GM12891 (cell line): ENCODE results near the gene CRISPLD2.
"Not testable (repeated sequence)": the region's sequence is repeated elsewhere in the genome, so short reads cannot be mapped to it uniquely, and the experiment has no call there.

ENCODE experiments used
- DNase-seq: peaks from one replicate; pipeline ENCODE4 v3.0.0; 2011; ENCODE audit warnings: low spot score; ENCODE audit not compliant: insufficient read length
- FAIRE-seq: peaks from 2 replicates; lab custom pipeline; 2011; peaks lifted over from hg19 to GRCh38; lab: Jason Lieb, UNC
- PAX5 ChIP-seq: IDR thresholded peaks from 2 replicates; pipeline ENCODE4 v1.6.1; 2011; ENCODE audit warnings: low read length, moderate library complexity, mild to moderate bottlenecking; ENCODE audit not compliant: insufficient read depth, severe bottlenecking
- POLR2A ChIP-seq: IDR thresholded peaks from 2 replicates; pipeline ENCODE4 v1.6.1; 2011; ENCODE audit warnings: low read depth, low read length, control low read depth
- POLR2AphosphoS5 ChIP-seq: IDR thresholded peaks from 2 replicates; pipeline ENCODE4 v1.6.1; 2011; ENCODE audit warnings: low read depth, low read length, control low read depth
- POU2F2 ChIP-seq: IDR thresholded peaks from 2 replicates; pipeline ENCODE4 v1.6.1; 2011; ENCODE audit warnings: low read depth, mild to moderate bottlenecking, control low read depth, low read length, moderate library complexity
- SPI1 ChIP-seq: IDR thresholded peaks from 2 replicates; pipeline ENCODE4 v1.6.1; 2011; ENCODE audit warnings: low read depth, low read length, control low read depth
- TAF1 ChIP-seq: IDR thresholded peaks from 2 replicates; pipeline ENCODE4 v1.6.1; 2011; ENCODE audit warnings: low read depth, low read length, control low read depth

CRISPLD2 gene

DNA sequence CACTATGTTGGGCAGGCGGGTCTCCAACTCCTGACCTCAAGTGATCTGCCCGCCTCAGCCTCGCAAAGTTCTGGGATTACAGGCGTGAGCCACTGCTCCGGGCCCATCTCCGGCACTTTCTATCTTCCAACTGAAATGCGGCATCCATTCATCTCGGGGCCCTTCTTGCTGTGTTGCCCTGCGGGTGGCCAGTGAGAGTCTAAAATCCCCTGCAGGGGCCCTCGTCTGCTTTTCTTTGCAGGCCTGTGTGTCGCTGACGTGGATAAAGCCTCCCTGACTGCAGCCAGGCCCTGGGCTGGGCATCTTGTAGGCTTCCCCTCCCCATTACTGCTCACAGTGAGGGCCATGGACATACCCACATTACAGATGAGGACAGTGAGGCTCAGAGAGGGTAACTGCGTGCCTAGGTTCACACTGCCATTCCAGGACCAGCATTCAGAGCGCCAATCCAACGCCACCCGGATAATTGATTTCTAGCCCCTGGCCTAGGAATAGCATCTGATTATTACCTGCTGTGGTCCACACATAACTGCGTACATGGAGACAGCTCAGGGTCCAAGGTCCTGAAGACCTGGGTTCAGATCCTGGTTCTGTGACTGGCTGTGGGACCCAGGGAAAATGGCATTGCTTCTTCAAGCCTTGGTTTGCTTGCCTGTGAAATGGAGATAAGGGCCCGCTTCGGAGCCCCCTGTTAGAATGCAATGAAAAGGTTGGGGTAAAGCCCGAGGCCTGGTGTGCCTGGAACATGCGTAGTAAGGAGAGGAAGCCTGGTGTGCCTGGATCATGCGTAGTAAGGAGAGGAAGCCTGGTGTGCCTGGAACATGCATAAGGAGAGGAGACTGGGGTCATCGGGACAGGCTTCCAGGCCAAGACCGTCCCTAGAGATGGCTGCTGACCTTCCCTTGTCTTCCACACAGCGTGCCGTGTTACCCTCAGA lies 25.0 kb downstream of the CRISPLD2 start:
- FAIRE-seq (no peak), DNase-seq (no peak)
- TF ChIP-seq SPI1 (no peak), POU2F2 (no peak), POLR2A (no peak), PAX5 (no peak), POLR2AphosphoS5 (no peak), TAF1 (no peak)

DNA sequence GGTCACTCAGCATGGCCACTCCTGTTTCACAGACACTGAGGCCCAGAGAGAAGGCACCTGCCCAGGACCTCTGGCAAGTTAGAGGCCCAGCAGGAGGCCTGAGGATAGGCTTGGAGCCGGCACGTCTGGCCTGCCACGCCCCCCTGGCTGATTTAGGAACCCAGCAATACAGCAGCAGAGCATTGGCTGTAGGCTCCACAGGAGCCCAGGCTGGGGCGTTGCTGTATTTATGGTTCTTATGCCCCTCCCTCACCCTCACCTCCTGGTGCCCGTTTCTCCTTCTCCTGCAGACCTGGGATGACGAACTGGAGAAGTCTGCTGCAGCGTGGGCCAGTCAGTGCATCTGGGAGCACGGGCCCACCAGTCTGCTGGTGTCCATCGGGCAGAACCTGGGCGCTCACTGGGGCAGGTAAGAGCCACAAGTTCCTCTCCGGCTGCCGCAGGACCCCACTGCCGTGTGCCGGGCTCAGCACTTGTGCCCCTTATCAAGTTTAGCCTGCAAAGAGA lies 25.8 kb downstream of the CRISPLD2 start:
- DNase-seq: no peak
- no peak for FAIRE-seq
- TF ChIP-seq POLR2A (no peak), POU2F2 (no peak), TAF1 (no peak), PAX5 (no peak), SPI1 (no peak), POLR2AphosphoS5 (no peak)

DNA sequence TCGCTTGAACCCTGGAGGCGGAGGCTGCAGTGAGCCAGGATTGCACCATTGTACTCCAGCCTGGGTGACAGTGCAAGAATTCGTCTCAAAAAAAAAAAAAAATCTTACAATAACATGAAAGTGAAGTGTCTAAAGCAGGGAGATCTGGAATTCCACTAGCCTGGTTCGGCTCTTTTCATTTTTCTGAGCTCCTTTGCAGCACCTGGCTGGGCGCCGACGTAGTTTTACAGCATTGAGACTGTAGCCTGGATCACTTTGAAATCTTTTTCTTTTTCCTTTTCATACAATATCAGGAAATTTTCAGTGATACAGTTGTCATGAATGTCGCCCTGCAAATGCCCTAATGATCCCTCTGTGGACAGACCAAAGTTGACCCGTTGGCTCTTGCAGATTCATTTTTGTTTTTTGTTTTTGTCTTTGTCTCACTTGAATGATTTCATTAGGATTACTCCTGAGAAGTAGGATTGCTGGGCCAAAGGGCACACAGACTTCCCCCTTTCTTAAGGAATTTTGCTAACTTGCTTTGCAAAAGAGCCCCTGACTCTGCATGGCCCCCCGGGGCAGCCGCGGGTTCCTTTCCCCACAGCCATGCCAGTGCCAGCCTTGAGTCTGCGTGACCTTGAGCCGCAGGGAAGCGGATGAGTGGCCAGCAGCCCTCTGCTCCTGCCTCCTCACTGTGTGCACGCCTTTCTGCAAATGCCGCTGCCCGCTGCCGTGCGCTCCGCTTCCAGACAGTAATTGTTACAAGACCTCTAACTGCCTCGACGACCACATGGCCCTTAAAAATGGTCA lies 28.0 kb downstream of the CRISPLD2 start:
- DNase-seq (no peak), FAIRE-seq (no peak)
- TF ChIP-seq POU2F2 (no peak), POLR2A (no peak), POLR2AphosphoS5 (no peak), PAX5 (no peak), TAF1 (no peak), SPI1 (no peak)

DNA sequence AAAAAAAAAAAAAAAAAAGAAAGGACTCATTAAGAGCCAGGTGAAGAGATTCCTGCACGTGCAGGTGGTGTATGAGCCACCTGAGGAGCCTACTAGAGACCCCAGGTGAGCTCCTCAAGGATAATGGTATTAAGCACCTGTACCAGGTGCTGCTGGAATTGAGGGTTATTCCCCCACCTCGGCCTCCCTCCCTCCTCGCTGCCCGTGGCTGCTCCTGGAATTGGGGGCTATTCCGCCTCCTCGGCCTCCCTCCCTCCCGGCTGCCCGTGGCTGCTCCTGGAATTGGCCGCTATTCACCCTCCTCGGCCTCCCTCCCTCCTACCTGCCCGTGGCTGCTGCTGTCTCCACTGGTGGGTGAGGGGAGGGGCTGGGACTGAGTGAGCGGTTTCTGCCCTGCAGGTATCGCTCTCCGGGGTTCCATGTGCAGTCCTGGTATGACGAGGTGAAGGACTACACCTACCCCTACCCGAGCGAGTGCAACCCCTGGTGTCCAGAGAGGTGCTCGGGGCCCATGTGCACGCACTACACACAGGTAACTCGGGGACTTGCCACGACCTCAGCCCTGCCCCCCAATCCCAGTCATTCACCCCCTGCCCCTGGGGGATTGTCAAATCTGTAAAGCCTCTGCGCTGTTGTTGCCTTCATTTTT lies 29.3 kb downstream of the CRISPLD2 start:
- DNase-seq: no peak
- FAIRE-seq: no peak
- no peak for TF ChIP-seq POLR2AphosphoS5
- TF ChIP-seq POU2F2: no peak
- TF ChIP-seq SPI1: no peak
- TF ChIP-seq PAX5: no peak
- no peak for TF ChIP-seq POLR2A
- TF ChIP-seq TAF1: no peak

DNA sequence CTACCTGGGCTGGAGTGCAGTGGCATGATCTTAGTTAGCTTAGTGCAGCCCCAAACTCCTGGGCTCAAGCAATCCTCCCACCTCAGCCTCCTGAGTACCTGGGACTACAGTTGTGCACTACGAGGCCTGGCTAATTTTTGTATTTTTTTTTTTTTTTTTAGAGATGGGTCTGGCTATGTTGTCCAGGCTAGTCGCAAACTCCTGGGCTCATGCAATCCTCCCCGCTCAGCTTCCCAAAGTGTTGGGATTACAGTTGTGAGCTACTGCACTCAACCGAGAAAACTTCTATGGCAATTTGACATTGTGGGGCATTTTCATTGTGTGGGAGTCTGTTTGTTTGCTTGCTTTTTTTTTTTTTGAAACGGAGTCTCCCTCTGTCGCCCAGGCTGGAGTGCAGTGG lies 30.0 kb downstream of the CRISPLD2 start:
- FAIRE-seq (no peak), DNase-seq (no peak)
- no peak for TF ChIP-seq PAX5

DNA sequence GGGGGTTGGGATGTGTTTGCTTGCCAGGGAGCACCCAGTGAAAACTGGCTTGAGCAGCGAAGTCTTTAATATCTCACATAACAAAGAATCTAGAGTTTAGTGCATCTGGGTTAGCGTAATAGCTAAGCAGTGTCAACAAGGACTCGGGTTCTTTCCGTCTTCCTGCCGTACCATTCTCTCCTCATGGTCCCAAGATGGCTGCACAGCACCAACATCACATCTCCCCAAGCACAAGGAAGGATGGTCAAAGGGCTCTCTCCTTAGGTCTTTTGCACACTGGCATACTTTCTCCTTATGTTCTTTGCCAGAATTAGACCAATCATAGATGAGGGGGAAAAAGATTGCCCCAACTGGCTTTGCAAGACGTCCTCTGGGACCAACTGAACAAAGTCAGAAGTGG lies 30.9 kb downstream of the CRISPLD2 start:
- TF ChIP-seq POU2F2 (no peak), POLR2AphosphoS5 (no peak), PAX5 (no peak), POLR2A (no peak), TAF1 (no peak)
- FAIRE-seq (no peak), DNase-seq (no peak)

DNA sequence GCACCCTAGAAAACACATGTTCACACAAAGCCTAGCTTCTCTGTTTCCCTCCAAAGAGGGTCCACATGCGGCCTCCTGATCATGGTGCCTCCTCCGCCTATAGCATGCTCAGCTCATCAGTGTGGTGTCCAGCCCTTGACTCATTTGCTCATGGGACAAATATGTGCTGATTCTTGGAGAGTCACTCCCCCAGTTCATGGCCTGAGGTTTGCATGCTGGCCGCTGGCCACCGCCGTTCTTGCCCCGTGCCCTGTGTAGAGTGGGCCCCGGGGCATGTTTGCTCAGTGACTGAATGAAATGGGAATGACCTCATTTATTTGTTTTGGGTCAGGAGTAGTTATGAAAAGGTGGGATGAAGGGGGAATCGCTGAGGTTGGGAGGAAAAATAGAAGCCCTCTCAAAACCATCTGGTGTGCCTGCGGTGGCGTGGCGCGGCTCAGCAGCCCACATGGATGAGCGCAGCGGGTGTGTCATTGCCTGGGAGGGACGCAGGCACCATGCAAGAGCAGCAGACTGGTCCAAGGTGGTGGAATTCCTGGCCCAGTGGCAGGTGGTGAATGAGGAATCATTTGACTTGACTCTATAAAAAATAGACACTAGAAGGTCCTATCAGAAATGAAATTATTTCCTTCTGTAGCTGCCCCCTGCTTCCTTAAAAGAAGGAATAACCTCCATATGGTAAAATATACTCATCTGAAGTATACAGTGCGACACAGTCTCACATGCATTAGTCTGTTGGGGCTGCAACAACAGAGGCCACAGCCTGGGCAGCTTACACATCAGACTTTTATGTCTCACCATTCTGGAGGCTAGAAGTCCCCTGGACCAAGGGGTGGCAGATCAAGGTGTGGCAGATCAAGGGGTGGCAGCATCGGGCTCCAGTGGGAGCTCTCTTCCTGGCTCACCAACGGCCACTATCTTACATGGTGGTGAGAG lies 31.7 kb downstream of the CRISPLD2 start:
- no peak for FAIRE-seq
- no peak for TF ChIP-seq TAF1
- no peak for TF ChIP-seq POLR2AphosphoS5
- no peak for TF ChIP-seq POLR2A
- no peak for TF ChIP-seq POU2F2
- TF ChIP-seq PAX5: no peak
- TF ChIP-seq SPI1: no peak
- no peak for DNase-seq

DNA sequence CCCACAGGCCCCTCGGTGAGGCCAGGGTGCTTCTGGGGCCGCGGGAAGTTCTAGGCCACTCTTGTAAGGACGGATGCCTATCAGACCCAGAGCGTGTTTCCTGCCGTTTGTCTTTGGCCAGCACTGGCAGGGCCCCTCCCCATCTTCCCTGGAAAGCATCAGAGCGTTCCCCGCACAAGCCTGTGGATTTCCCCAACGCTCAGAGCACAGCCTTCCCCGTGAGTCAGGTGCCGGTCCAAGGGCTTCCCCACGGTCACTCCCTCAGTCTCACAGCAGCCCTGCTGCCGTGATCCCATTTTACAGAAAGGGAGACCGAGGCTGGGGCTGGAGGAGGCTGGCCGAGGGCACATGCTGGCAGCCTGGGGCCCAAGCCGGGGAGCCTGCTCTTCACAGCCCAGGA lies 33.7 kb downstream of the CRISPLD2 start:
- no peak for TF ChIP-seq POLR2AphosphoS5
- FAIRE-seq (no peak), DNase-seq (no peak)

DNA sequence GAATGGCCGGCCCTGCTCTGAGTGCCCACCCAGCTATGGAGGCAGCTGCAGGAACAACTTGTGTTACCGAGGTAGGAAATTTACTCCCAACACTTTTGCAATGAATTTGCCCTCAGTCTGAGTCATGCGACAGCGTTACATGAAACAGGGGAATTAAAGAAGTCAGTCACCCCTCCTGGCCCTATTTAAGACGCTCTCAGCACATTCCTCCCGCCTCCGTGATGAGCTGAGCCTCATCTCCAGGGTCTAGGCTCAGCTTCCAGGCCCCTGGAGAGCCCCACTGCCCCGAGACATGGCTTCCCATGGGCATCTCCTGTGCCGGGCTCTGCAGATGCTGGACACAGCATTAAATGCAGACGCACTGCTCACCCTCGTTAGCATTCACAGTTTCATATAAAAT lies 35.0 kb downstream of the CRISPLD2 start:
- FAIRE-seq: no peak
- no peak for TF ChIP-seq POU2F2
- no peak for TF ChIP-seq TAF1
- no peak for TF ChIP-seq SPI1
- no peak for TF ChIP-seq PAX5
- no peak for TF ChIP-seq POLR2AphosphoS5
- TF ChIP-seq POLR2A: no peak
- no peak for DNase-seq

DNA sequence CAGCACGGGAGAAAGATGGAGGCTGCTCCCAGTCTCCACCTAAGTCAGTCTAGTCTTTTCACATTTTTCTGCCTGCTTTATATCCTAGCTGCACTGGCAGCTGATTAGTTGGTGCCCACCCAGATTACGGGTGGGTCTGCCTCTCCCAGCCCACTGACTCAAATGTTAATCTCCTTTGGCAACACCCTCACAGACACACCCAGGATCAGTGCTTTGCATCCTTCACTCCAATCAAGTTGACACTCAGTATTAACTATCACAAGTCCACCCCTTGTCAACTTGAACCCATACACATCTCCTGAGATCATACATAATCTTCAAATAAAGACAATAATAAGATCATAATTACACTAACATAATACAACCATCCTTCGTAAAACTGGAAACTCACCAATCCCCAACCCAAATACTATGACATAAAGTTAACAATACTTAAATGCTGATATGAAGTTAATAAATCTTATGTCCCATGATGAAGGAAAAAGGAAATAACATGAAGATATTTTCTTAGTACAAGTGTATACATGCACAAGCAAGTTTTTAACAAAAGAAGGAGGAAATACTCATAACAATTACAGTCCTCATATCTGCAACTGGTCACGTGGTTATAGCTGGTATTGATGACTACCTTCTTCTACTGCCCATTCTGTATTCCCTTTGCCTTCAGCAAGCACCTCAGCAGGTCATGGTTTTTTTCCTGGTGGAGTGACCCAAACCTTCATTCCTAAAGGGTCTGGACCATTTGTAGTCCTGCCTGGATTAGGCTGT lies 35.8 kb downstream of the CRISPLD2 start:
- not testable (repeated sequence) for DNase-seq, FAIRE-seq

DNA sequence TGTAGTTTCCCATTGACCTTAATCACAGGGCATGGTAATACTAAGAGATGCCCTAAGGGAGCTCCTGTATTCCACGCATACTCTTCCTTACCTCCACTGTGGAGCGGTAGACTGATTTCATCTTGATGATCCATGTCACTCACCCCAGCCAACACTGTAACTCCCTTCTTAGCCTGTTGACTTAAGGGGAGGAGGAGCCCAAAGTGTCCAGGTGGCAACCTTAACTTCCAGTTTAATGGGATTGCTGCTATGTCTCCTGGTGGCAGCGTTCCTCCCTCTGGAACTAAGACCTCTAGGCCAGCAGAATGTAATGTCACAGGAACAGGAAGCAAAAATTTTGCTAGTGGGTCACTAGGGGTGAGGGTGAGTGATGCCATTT lies 36.4 kb downstream of the CRISPLD2 start:
- DNase-seq, FAIRE-seq: not testable (repeated sequence)

DNA sequence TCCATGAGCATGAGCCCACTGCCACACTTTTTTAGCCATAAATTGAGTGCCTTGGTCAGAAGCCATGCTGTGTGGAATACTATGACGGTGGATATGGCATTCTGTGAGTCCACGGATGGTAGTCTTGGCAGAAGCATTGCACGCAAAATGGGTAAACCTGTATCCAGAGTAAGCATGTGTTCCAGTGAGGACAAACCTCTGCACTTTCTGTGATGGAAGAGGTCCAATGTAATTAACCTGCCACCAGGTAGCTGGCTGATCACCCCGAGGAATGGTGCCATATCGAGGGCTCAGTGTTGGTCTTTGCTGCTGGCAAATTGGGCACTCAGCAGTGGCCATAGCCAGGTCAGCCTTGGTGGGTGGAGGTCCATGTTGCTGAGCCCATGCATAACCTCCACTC lies 37.0 kb downstream of the CRISPLD2 start:
- not testable (repeated sequence) for FAIRE-seq, DNase-seq
